Fibroblast of lung (primary cell): ENCODE data around the gene TAPBPL. TPM values are rescaled to one million over a fixed set of nuclear protein-coding genes. Genes with fewer than 3 reads are reported as not detected.
A peak's percentile ranks its signal among the peaks of the same experiment; 100 is the strongest.

Source experiments
- DNase-seq, 2 donors: peaks; one replicate each; pipeline versions ENCODE4 v3.0.0 to v3.0.0-alpha.2; 2010; ENCODE audit warnings: low read depth in 2 of 2
- H2AFZ ChIP-seq: 2 replicates; pipeline ENCODE4 v1.5.1; 2012; ENCODE audit warnings: low read length, control low read depth, inconsistent platforms
- H3K27ac ChIP-seq: 2 replicates; pipeline ENCODE4 v1.5.1; 2011; ENCODE audit warnings: low read length, control low read depth; ENCODE audit not compliant: insufficient read depth
- H3K27me3 ChIP-seq: 2 replicates; pipeline ENCODE4 v1.5.1; 2011; ENCODE audit warnings: mild to moderate bottlenecking, low read length; ENCODE audit not compliant: control insufficient read depth, insufficient read depth
- H3K36me3 ChIP-seq: 2 replicates; pipeline ENCODE4 v1.5.1; 2011; ENCODE audit warnings: low read length; ENCODE audit not compliant: control insufficient read depth, insufficient read depth
- H3K4me1 ChIP-seq: 2 replicates; pipeline ENCODE4 v1.5.1; 2011; ENCODE audit warnings: low read length; ENCODE audit not compliant: control insufficient read depth, insufficient read depth; ENCODE audit errors: extremely low read depth
- H3K4me2 ChIP-seq: 2 replicates; pipeline ENCODE4 v1.5.1; 2011; ENCODE audit warnings: low read length, control low read depth; ENCODE audit not compliant: insufficient read depth; ENCODE audit errors: extremely low read depth
- H3K4me3 ChIP-seq, 4 experiments: fragments of 200-600 bp in 1 of 4; sonication (generic) in 1 of 4; replicated peaks in 1 of 4; 2 replicates each; pipeline ENCODE4 v1.5.1; 2011 to 2016; ENCODE audit warnings: low read length in 4 of 4, low read depth in 3 of 4, mild to moderate bottlenecking in 3 of 4, control low read depth in 2 of 4, inconsistent platforms in 1 of 4, mixed read lengths in 1 of 4; ENCODE audit not compliant: insufficient read depth in 1 of 4; ENCODE audit errors: control extremely low read depth in 1 of 4
- H3K79me2 ChIP-seq: 2 replicates; pipeline ENCODE4 v1.5.1; 2012; ENCODE audit warnings: mild to moderate bottlenecking, low read length, inconsistent platforms; ENCODE audit not compliant: control insufficient read depth, insufficient read depth
- H3K9ac ChIP-seq: 2 replicates; pipeline ENCODE4 v1.5.1; 2011; ENCODE audit warnings: mild to moderate bottlenecking, low read length, control low read depth; ENCODE audit not compliant: insufficient read depth
- H3K9me3 ChIP-seq: 2 replicates; pipeline ENCODE4 v1.5.1; 2012; ENCODE audit warnings: low read depth, low read length; ENCODE audit not compliant: control insufficient read depth, insufficient read depth
- H4K20me1 ChIP-seq: 2 replicates; pipeline ENCODE4 v1.5.1; 2011; ENCODE audit warnings: low read length; ENCODE audit not compliant: control insufficient read depth, insufficient read depth; ENCODE audit errors: extremely low read depth
- CTCF ChIP-seq, 2 donors: IDR thresholded peaks in 1 of 2; conservative IDR thresholded peaks in 1 of 2; 1 replicate in 1 of 2; 2 replicates in 1 of 2; pipeline ENCODE4 v1.5.1; 2011 to 2012; ENCODE audit warnings: low read length in 2 of 2, control low read depth in 1 of 2, inconsistent platforms in 1 of 2, low read depth in 1 of 2, mild to moderate bottlenecking in 1 of 2
- EZH2 ChIP-seq: IDR thresholded peaks from 2 replicates; pipeline ENCODE4 v1.5.1; 2012; ENCODE audit warnings: low read length, control low read depth, mild to moderate bottlenecking; ENCODE audit errors: missing control alignments
- polyA plus RNA-seq, 2 donors: library from polyadenylated mRNA; depleted of rRNA in 1 of 2; stranded (reverse) in 1 of 2; unstranded in 1 of 2; fragments of >200 nt; gene quantifications; 2 replicates each; pipeline ENCODE4 v1.2.1, GENCODE V29; 2011 to 2012; ENCODE audit warnings: missing spikeins in 1 of 2
- total RNA-seq: library from RNA; depleted of rRNA; stranded (reverse); fragments of >200 nt; gene quantifications from 2 replicates; pipeline ENCODE4 v1.2.1, GENCODE V29; 2014

The TAPBPL gene
- total and polyA plus RNA-seq, 2 donors (not counting 1 experiment from before 2014, with no cell fraction given): 14.0 to 17.3 TPM

- DNase-seq: no peak
- no peaks in the 10 kb centered on the region for H3K9me3 ChIP-seq
- peak overlapping the region; percentile 61 for H3K9ac ChIP-seq
- H3K4me1 ChIP-seq: peaks cover 12% of the 10 kb centered on the region
- H3K4me3 ChIP-seq: peak overlapping the region; percentile 60 to 81 (median 72)
- peaks cover 10% of the 10 kb centered on the region for H3K79me2 ChIP-seq
- H3K36me3 ChIP-seq: no peaks in the 10 kb centered on the region
- H3K4me2 ChIP-seq: peak overlapping the region; percentile 100
- H2AFZ ChIP-seq: peak overlapping the region; percentile 77
- TF ChIP-seq CTCF (conservative IDR thresholded peaks at IDR 0.05 in 1 of 2, IDR thresholded peaks at IDR 0.05 in 1 of 2; ENCODE audit: low read depth in 1 of 2, low read length in 2 of 2) (no peak), EZH2 (no peak)
- no peaks in the 10 kb centered on the region for H3K27me3 ChIP-seq
- peak overlapping the region; percentile 87 for H3K27ac ChIP-seq
- H4K20me1 ChIP-seq: no peaks in the 10 kb centered on the region
Measured at GRCh38 chr12:6450091-6450868, 1.6 kb upstream of the TAPBPL start.

DNA sequence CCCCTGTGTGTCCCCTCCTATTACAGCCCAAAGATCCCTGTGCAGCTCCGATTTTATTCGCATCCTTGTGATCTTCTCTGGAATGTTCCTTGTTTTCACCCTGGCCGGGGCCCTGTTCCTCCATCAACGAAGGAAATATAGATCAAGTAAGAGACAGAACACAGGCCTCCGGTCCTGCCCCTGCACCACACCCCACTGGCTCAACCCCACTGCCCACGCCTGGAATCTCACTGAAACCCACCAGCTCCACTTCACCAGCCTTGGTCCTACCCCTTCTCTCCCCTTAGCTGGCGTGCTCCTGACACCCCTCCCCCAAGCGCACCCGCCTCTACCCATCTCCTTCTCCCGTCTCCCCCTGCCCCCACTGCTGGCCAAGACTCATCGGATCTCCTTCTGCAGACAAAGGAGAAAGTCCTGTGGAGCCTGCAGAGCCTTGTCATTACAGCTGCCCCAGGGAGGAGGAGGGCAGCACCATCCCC, 934 bp upstream of the TAPBPL start:
- H3K36me3 ChIP-seq: no peaks in the 10 kb centered on the region
- H3K9ac ChIP-seq: peak overlapping the region; percentile 61
- peaks cover 12% of the 10 kb centered on the region for H3K4me1 ChIP-seq
- H3K27me3 ChIP-seq: no peaks in the 10 kb centered on the region
- no peaks in the 10 kb centered on the region for H3K9me3 ChIP-seq
- H4K20me1 ChIP-seq: no peaks in the 10 kb centered on the region
- H3K4me2 ChIP-seq: peak overlapping the region; percentile 100
- H3K79me2 ChIP-seq: peaks cover 10% of the 10 kb centered on the region
- H3K4me3 ChIP-seq: peak overlapping the region; percentile 60 to 81 (median 72)
- no peak for DNase-seq
- TF ChIP-seq CTCF (conservative IDR thresholded peaks at IDR 0.05 in 1 of 2, IDR thresholded peaks at IDR 0.05 in 1 of 2; ENCODE audit: low read depth in 1 of 2, low read length in 2 of 2) (no peak), EZH2 (no peak)
- H3K27ac ChIP-seq: peak overlapping the region; percentile 87
- peak overlapping the region; percentile 77 for H2AFZ ChIP-seq

DNA sequence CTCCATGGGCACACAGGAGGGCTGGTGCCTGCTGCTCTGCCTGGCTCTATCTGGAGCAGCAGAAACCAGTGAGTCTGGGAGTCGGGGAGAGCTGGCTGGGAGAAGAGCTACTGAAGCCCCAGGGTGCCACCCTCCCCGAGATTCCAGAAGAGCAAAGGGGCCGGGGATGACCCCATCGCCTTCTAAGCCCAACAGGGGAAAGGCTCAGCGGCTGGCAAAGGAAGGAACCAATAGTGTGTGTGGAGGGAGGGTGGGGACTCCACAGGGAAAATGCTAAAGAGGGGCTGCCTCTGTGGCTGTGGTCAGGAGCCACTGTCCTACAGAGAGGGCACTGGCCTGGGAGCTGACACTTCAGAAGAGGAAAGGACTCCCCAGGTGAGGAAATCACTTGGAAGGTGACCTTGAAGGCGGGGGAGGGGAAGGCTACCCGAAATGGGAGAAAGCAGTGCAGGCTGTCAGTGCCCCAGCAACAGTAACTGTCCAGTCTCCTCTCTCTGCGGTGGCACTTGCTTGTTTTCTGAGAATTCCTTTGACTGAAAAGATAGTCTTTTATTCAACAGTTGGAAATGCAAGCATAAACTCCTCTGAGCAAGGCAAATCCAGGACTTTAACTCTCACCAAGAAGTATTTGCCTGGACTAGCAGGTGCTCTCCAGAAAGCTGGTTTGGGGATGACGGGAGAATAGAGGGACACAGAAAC, 552 bp downstream of the TAPBPL start:
- Histone ChIP-seq H3K4me3 (peak overlapping the region; percentile 60 to 81 (median 72)), H3K36me3 (peaks cover 5% of the 10 kb centered on the region), H3K79me2 (peaks cover 10% of the 10 kb centered on the region), H3K4me1 (peaks cover 12% of the 10 kb centered on the region), H3K27ac (peak overlapping the region; percentile 87), H3K4me2 (peak overlapping the region; percentile 100), H4K20me1 (no peaks in the 10 kb centered on the region), H2AFZ (peak overlapping the region; percentile 77), H3K9ac (peak overlapping the region; percentile 78), H3K9me3 (no peaks in the 10 kb centered on the region), H3K27me3 (no peaks in the 10 kb centered on the region)
- TF ChIP-seq EZH2 (no peak), CTCF (conservative IDR thresholded peaks at IDR 0.05 in 1 of 2, IDR thresholded peaks at IDR 0.05 in 1 of 2; ENCODE audit: low read depth in 1 of 2, low read length in 2 of 2) (no peak)
- DNase-seq: no peak
